Endothelial cell of hepatic sinusoid (primary cell): ENCODE results near the gene IRF5.
"Not testable (repeated sequence)": the region's sequence is repeated elsewhere in the genome, so short reads cannot be mapped to it uniquely, and the experiment has no call there.

Experiments
- in situ Hi-C: cut with HindIII; loops from 2 replicates; pipeline ENCODE4 v1.10.0; 2017; ENCODE audit warnings: low sequenced_read_pairs

The IRF5 gene

GRCh38 chr7:128954830-128955802 lies 17.4 kb downstream of the IRF5 start:
- in situ Hi-C loops: loop anchor here (5.0 kb wide), 1 partner anchor 52 kb away; no protein-coding TSS in a partner anchor

- in situ Hi-C loops: no loop called here
These were observed 18.3 kb downstream of the IRF5 start for GRCh38 chr7:128955981-128956380.

- in situ Hi-C loops: no loop called here
These were observed 21.6 kb downstream of the IRF5 start for GRCh38 chr7:128959296-128959695.

GRCh38 chr7:128961030-128961659 lies 23.4 kb downstream of the IRF5 start:
- in situ Hi-C loops: loop anchor here (5.0 kb wide), 1 partner anchor 166 kb away; no protein-coding TSS in a partner anchor

GRCh38 chr7:128962899-128963298 lies 25.2 kb downstream of the IRF5 start:
- in situ Hi-C loops: loop anchor here (5.0 kb wide), 1 partner anchor 164 kb away; no protein-coding TSS in a partner anchor

- in situ Hi-C loops: loop anchor here (5.0 kb wide), 1 partner anchor 164 kb away; no protein-coding TSS in a partner anchor
These were observed 25.6 kb downstream of the IRF5 start for GRCh38 chr7:128963327-128963757.

- in situ Hi-C loops: no loop called here
These were observed 30.9 kb downstream of the IRF5 start for GRCh38 chr7:128968624-128969023.

- in situ Hi-C loops: no loop called here
These were observed 36.7 kb downstream of the IRF5 start for GRCh38 chr7:128974241-128974934.

- in situ Hi-C loops: no loop called here
These were observed 44.4 kb downstream of the IRF5 start for GRCh38 chr7:128982105-128982504.

- in situ Hi-C loops: no loop called here
These were observed 47.9 kb downstream of the IRF5 start for GRCh38 chr7:128985660-128986059.

- in situ Hi-C loops: no loop called here
These were observed 48.9 kb downstream of the IRF5 start for GRCh38 chr7:128986609-128987008.

- in situ Hi-C loops: no loop called here
These were observed 50.6 kb downstream of the IRF5 start for GRCh38 chr7:128988372-128988771.

- in situ Hi-C loops: no loop called here
These were observed 52.2 kb downstream of the IRF5 start for GRCh38 chr7:128989961-128990360.

GRCh38 chr7:128993419-128993818 lies 55.7 kb downstream of the IRF5 start:
- in situ Hi-C loops: no loop called here

- in situ Hi-C loops: not testable (repeated sequence)
These were observed 56.8 kb downstream of the IRF5 start for GRCh38 chr7:128994560-128994959.

- in situ Hi-C loops: no loop called here
These were observed 59.5 kb downstream of the IRF5 start for GRCh38 chr7:128997181-128997580.
